KMS-11 (cell line): ENCODE results near the gene TMPRSS3.

Experiments
- H2AFZ ChIP-seq: fragments of 200-600 bp; sonication (generic); 2 replicates; pipeline ENCODE4 v1.6.1; 2016; ENCODE audit warnings: antibody characterized with exemption, mixed run types, low read depth
- H3K27ac ChIP-seq: fragments of 200-600 bp; sonication (generic); 2 replicates; pipeline ENCODE4 v1.6.1; 2016; ENCODE audit warnings: mild to moderate bottlenecking, mixed run types
- H3K27me3 ChIP-seq: fragments of 200-600 bp; sonication (generic); 2 replicates; pipeline ENCODE4 v1.6.1; 2017; ENCODE audit warnings: mild to moderate bottlenecking, low read depth, mixed run types, moderate library complexity; ENCODE audit not compliant: insufficient read depth
- H3K36me3 ChIP-seq: fragments of 200-600 bp; sonication (generic); 2 replicates; pipeline ENCODE4 v1.6.1; 2017; ENCODE audit warnings: mild to moderate bottlenecking, mixed run types; ENCODE audit not compliant: insufficient read depth
- H3K4me1 ChIP-seq: fragments of 200-600 bp; sonication (generic); 2 replicates; pipeline ENCODE4 v1.6.1; 2016; ENCODE audit warnings: mild to moderate bottlenecking, low read depth, mixed run types; ENCODE audit not compliant: poor library complexity, severe bottlenecking
- H3K4me2 ChIP-seq: fragments of 200-600 bp; sonication (generic); 2 replicates; pipeline ENCODE4 v1.7.0; 2016; ENCODE audit warnings: mild to moderate bottlenecking, mixed run types
- H3K4me3 ChIP-seq: fragments of 200-600 bp; sonication (generic); IDR thresholded peaks from 2 replicates; pipeline ENCODE4 v1.6.1; 2017; ENCODE audit warnings: low read depth, low read length, mixed read lengths; ENCODE audit not compliant: insufficient read depth
- H3K79me2 ChIP-seq: fragments of 200-600 bp; sonication (generic); 2 replicates; pipeline ENCODE4 v1.6.1; 2016; ENCODE audit warnings: low read depth, mixed run types; ENCODE audit not compliant: insufficient read depth
- H3K9ac ChIP-seq: fragments of 200-600 bp; sonication (generic); 2 replicates; pipeline ENCODE4 v1.6.1; 2016; ENCODE audit warnings: mild to moderate bottlenecking, mixed run types
- H4K20me1 ChIP-seq: fragments of 200-600 bp; sonication (generic); 2 replicates; pipeline ENCODE4 v1.6.1; 2016; ENCODE audit warnings: mild to moderate bottlenecking, mixed run types; ENCODE audit not compliant: insufficient read depth
- CTCF ChIP-seq: fragments of 200-600 bp; sonication (generic); conservative IDR thresholded peaks from 2 replicates; pipeline ENCODE4 v1.6.1; 2017; ENCODE audit warnings: low read depth, mild to moderate bottlenecking, antibody characterized with exemption, low read length, moderate library complexity, mixed read lengths

TMPRSS3 gene

GRCh38 chr21:42395905-42396651 lies at the start of gene TMPRSS3:
Gene TMPRSS3 (minus strand): TSS chr21:42396052. CDS start chr21:42395417, 635 bp downstream.
- Histone ChIP-seq H4K20me1 (no peaks in the 10 kb centered on the region), H3K4me3 (no peak within 1 kb of the TSS), H3K4me1 (no peaks in the 10 kb centered on the region), H3K27ac (no peak within 1 kb of the TSS), H2AFZ (no peak within 1 kb of the TSS), H3K36me3 (no peaks in the 10 kb centered on the region), H3K79me2 (no peaks in the 10 kb centered on the region), H3K9ac (no peak within 1 kb of the TSS), H3K27me3 (peaks cover 23% of the 10 kb centered on the region; the same call in 1 of the 2 replicates), H3K4me2 (no peak within 1 kb of the TSS)
- TF ChIP-seq CTCF, result no peak

- no peak overlapping the region for H3K4me2 ChIP-seq
- H3K4me1 ChIP-seq, result no peaks in the 10 kb centered on the region
- H3K4me3 ChIP-seq, result no peak overlapping the region
- no peaks in the 10 kb centered on the region for H3K79me2 ChIP-seq
- no peak for TF ChIP-seq CTCF
- H3K27ac ChIP-seq, result no peak overlapping the region
- no peaks in the 10 kb centered on the region for H3K36me3 ChIP-seq
- H2AFZ ChIP-seq, result no peak overlapping the region
- peaks cover 13% of the 10 kb centered on the region for H3K27me3 ChIP-seq
- H4K20me1 ChIP-seq, result no peaks in the 10 kb centered on the region
- H3K9ac ChIP-seq, result no peak overlapping the region
Observed at GRCh38 chr21:42445311-42445710, 49.5 kb upstream of the TMPRSS3 start.

GRCh38 chr21:42444745-42445059 lies 48.9 kb upstream of the TMPRSS3 start:
- Histone ChIP-seq H3K27me3 (peaks cover 13% of the 10 kb centered on the region), H3K4me1 (no peaks in the 10 kb centered on the region), H3K9ac (no peak overlapping the region), H3K4me2 (no peak overlapping the region), H4K20me1 (no peaks in the 10 kb centered on the region), H2AFZ (no peak overlapping the region), H3K27ac (no peak overlapping the region), H3K79me2 (no peaks in the 10 kb centered on the region), H3K36me3 (no peaks in the 10 kb centered on the region), H3K4me3 (no peak overlapping the region)
- TF ChIP-seq CTCF, result no peak

- TF ChIP-seq CTCF, result no peak
- Histone ChIP-seq H3K27me3 (peaks cover 13% of the 10 kb centered on the region), H3K4me3 (no peak overlapping the region), H3K4me1 (no peaks in the 10 kb centered on the region), H2AFZ (no peak overlapping the region), H3K79me2 (no peaks in the 10 kb centered on the region), H3K4me2 (no peak overlapping the region), H3K9ac (no peak overlapping the region), H3K36me3 (no peaks in the 10 kb centered on the region), H3K27ac (no peak overlapping the region), H4K20me1 (no peaks in the 10 kb centered on the region)
Observed at GRCh38 chr21:42443876-42444744, 48.3 kb upstream of the TMPRSS3 start.
